ENCODE data around the gene ATF7.
"Not testable (repeated sequence)": the region's sequence is repeated elsewhere in the genome, so short reads cannot be mapped to it uniquely, and the experiment has no call there.

Gene ATF7

DNA sequence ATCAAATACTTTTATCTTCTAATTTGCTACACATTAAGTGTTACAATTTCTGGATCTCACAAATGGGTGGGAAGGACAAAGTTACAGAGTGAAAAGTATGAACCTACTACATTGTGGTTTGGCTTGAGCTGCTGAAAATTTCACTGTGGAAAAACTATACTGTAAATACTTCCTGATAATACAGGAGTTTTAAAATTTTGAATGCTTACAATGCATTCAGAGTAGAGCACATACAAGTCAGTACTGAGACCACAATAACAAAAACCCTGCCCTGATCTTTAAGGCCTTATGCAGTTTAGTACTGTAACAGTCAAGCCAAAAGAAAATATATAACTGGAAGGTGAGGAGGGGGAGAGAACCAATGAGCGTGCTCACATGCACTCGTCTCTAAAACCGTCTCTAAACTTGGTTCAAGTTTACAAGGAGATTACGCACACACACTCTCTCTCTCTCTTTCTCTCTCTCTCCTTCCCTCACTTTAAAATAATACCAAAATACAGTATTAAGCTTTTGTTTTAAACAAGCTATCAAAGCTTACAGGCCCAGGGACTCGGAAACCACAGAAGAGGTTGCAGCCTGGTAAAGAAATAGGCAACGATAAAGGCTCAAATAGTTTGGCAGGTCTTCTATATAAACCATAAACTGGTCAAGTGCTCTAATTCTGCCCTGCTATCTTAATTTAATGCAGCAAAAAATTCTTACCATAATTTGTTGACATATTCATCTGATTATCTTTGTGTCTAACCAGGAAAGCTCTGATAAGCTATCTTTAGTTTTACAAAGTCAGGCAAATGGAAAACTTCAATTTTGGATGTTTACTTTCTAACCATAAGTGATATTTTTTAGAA is 58.0 kb downstream of the ATF7 start:
- Histone ChIP-seq H3K27me3 (ENCODE audit: insufficient read depth, poor library complexity, severe bottlenecking) (no peaks in the 10 kb centered on the region), H3K4me3 (replicated peaks; ENCODE audit: insufficient read depth, low read length) (no peak overlapping the region), H3K27ac (replicated peaks) (no peak overlapping the region)
- TF ChIP-seq SPI1 (IDR thresholded peaks at IDR 0.05; ENCODE audit: borderline replicate concordance, low read depth), result no peak
- no peak for TF ChIP-seq POLR2AphosphoS5 (IDR thresholded peaks at IDR 0.05; ENCODE audit: low read depth)
- TF ChIP-seq, protein P1, sequence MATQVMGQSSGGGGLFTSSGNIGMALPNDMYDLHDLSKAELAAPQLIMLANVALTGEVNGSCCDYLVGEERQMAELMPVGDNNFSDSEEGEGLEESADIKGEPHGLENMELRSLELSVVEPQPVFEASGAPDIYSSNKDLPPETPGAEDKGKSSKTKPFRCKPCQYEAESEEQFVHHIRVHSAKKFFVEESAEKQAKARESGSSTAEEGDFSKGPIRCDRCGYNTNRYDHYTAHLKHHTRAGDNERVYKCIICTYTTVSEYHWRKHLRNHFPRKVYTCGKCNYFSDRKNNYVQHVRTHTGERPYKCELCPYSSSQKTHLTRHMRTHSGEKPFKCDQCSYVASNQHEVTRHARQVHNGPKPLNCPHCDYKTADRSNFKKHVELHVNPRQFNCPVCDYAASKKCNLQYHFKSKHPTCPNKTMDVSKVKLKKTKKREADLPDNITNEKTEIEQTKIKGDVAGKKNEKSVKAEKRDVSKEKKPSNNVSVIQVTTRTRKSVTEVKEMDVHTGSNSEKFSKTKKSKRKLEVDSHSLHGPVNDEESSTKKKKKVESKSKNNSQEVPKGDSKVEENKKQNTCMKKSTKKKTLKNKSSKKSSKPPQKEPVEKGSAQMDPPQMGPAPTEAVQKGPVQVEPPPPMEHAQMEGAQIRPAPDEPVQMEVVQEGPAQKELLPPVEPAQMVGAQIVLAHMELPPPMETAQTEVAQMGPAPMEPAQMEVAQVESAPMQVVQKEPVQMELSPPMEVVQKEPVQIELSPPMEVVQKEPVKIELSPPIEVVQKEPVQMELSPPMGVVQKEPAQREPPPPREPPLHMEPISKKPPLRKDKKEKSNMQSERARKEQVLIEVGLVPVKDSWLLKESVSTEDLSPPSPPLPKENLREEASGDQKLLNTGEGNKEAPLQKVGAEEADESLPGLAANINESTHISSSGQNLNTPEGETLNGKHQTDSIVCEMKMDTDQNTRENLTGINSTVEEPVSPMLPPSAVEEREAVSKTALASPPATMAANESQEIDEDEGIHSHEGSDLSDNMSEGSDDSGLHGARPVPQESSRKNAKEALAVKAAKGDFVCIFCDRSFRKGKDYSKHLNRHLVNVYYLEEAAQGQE (IDR thresholded peaks at IDR 0.05; ENCODE audit: insufficient replicate concordance, low read depth), result no peak
- TF ChIP-seq, protein P2, sequence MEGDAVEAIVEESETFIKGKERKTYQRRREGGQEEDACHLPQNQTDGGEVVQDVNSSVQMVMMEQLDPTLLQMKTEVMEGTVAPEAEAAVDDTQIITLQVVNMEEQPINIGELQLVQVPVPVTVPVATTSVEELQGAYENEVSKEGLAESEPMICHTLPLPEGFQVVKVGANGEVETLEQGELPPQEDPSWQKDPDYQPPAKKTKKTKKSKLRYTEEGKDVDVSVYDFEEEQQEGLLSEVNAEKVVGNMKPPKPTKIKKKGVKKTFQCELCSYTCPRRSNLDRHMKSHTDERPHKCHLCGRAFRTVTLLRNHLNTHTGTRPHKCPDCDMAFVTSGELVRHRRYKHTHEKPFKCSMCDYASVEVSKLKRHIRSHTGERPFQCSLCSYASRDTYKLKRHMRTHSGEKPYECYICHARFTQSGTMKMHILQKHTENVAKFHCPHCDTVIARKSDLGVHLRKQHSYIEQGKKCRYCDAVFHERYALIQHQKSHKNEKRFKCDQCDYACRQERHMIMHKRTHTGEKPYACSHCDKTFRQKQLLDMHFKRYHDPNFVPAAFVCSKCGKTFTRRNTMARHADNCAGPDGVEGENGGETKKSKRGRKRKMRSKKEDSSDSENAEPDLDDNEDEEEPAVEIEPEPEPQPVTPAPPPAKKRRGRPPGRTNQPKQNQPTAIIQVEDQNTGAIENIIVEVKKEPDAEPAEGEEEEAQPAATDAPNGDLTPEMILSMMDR (IDR thresholded peaks at IDR 0.05; ENCODE audit: insufficient read depth, low read length), result no peak
- no peak for TF ChIP-seq GABPA (IDR thresholded peaks at IDR 0.05; ENCODE audit: low read depth)
- no peak for DNase-seq (ENCODE audit: low read depth in 1 of 2, low spot score in 1 of 2)

DNA sequence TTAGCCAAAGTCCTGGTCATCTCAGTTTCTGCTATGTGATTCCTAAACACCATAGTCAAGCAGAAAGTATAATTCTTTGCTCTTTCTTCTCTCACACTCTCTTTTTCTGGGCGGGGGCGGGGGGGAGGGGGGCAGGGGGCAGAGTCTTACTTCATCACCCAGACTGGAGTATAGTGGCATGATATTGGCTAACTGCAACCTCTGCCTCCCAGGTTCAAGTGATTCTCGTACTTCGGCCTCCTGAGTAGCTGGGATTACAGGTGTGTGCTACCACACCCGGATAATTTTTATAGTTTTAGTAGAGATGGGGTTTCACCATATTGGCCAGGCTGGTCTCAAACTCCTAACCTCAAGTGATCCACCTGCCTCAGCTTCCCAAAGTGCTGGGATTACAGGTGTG is 60.8 kb downstream of the ATF7 start:
- H3K27me3 ChIP-seq (ENCODE audit: insufficient read depth, poor library complexity, severe bottlenecking); H3K27ac ChIP-seq (replicated peaks); H3K4me3 ChIP-seq (replicated peaks; ENCODE audit: insufficient read depth, low read length); DNase-seq (ENCODE audit: low read depth in 1 of 2, low spot score in 1 of 2): not testable (repeated sequence)

DNA sequence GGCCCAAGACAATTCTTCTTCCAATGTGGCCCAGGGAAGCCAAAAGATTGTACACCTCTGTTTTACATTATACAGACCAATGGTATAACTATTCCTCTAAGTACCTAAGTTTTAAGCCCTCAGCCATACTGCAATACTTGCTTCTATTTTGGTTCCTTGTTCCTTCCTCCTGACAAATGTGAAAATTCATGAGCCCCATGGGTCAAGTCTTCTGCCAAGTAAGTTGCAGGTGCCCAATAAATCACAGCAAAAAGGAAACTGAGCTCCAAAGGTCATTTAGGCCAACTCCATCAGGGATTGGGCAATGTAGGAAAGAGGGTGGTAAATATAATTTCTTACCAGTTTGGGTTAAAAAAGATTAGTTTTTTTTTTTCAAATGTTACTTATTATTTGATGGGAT is 61.2 kb downstream of the ATF7 start:
- TF ChIP-seq GABPA (IDR thresholded peaks at IDR 0.05; ENCODE audit: low read depth), result no peak
- TF ChIP-seq, protein P1 (IDR thresholded peaks at IDR 0.05; ENCODE audit: insufficient replicate concordance, low read depth), result no peak
- TF ChIP-seq POLR2AphosphoS5 (IDR thresholded peaks at IDR 0.05; ENCODE audit: low read depth), result no peak
- TF ChIP-seq, protein P2 (IDR thresholded peaks at IDR 0.05; ENCODE audit: insufficient read depth, low read length), result no peak
- no peak for TF ChIP-seq SPI1 (IDR thresholded peaks at IDR 0.05; ENCODE audit: borderline replicate concordance, low read depth)
- Histone ChIP-seq H3K4me3 (replicated peaks; ENCODE audit: insufficient read depth, low read length) (no peak overlapping the region), H3K27me3 (ENCODE audit: insufficient read depth, poor library complexity, severe bottlenecking) (no peaks in the 10 kb centered on the region), H3K27ac (replicated peaks) (no peak overlapping the region)
- DNase-seq (ENCODE audit: low read depth in 1 of 2, low spot score in 1 of 2), result no peak

DNA sequence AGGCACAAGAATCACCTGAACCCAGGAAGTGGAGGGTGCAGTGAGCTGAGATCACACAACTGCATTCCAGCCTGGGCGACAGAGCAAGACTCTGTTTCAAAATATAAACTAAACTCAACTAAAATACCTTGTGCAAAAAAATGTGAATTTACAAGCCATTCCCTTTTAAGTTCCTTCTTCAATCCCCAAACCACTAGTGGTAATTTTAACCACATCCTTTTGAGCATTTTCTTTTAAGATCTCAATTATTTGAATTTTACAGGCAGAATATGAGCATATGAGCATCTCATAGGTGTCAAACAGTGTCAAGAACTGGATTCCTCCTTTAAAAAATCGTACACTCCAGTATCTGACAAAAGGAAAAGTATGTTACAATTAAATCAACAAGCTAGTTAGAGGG is 61.9 kb downstream of the ATF7 start:
- H3K27ac ChIP-seq (replicated peaks), result no peak overlapping the region
- no peak for DNase-seq (ENCODE audit: low read depth in 1 of 2, low spot score in 1 of 2)
- TF ChIP-seq GABPA (IDR thresholded peaks at IDR 0.05; ENCODE audit: low read depth) (no peak), SPI1 (IDR thresholded peaks at IDR 0.05; ENCODE audit: borderline replicate concordance, low read depth) (no peak), POLR2AphosphoS5 (IDR thresholded peaks at IDR 0.05; ENCODE audit: low read depth) (no peak)
- TF ChIP-seq, protein P1 (IDR thresholded peaks at IDR 0.05; ENCODE audit: insufficient replicate concordance, low read depth), result no peak
- TF ChIP-seq, protein P2 (IDR thresholded peaks at IDR 0.05; ENCODE audit: insufficient read depth, low read length), result no peak
- H3K27me3 ChIP-seq (ENCODE audit: insufficient read depth, poor library complexity, severe bottlenecking), result no peaks in the 10 kb centered on the region
- H3K4me3 ChIP-seq (replicated peaks; ENCODE audit: insufficient read depth, low read length), result no peak overlapping the region

All from HL-60 (cell line).